SIG-M5 (cell line): ENCODE measurements around the gene PHEX.

Experiments used
- DNase-seq: peaks from one replicate; lab custom pipeline; 2025; lab: John Stamatoyannopoulos, UW

PHEX gene

GRCh38 chrX:22032084-22032483 is at the start of gene PHEX:
Gene PHEX (plus strand): TSS chrX:22032325. CDS start chrX:22033006, 681 bp downstream.
- DNase-seq = no peak

DNA sequence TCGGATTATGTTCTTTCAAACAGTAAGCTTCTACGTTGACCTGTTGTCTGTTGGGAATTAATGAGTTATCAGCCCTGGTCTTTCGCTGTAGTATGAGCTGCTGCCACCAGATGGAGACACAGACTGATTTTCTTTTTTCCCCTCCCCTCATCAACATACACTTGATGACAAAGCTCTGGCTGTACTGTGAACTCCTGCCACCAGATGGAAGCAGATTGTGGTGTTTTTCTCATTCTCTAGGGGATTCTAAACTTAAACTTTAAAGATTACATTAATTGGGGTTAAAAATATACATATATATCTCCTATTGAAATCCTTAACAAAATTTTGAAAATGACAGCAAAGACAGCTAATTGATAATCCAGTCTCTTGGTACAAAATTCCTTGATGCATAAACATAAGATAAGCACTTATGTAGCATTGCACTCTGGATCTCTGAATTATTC is 46.8 kb upstream of the PHEX start:
- DNase-seq = no peak

DNA sequence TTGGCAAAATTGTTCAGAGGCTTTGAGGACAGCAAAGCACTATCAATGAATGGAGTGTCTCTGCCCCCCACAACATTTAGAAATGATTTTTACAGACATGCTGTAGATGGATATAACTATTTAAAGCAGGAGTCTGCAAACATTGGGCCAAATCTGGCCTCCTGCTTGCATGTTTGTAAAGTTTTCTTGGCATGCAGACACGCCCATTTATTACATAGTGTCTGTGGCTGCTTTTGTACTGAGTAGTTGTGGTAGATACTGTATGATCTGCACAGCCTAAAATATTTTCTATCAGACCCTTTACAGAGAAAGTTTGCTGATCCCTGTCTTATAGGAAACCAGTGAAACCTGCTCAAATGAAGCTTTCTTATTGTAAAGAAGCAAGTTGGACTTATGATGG is 45.5 kb upstream of the PHEX start:
- no peak for DNase-seq

DNA sequence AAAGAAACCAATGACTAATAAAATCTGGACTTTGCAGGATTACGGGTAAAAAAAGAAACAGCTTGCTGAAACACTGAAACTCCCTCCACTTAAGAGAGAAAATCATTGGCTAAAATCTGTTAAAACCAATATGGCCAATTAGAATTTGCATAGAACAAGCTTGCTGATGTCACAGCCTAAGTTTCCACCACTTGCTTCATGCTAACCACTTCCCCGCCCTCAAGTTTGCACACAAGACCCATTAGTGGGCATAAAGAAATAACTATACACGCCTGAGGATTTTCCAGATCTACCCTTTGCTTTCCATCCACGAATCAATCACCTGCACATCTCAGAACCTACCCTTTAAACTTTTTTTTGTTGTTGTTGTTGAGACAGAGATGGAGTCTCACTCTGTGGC is 42.7 kb upstream of the PHEX start:
- no peak for DNase-seq

- no peak for DNase-seq
These were observed 41.3 kb upstream of the PHEX start for GRCh38 chrX:21990832-21991231.

- DNase-seq = no peak
These were observed 40.6 kb upstream of the PHEX start for GRCh38 chrX:21991504-21991903.

DNA sequence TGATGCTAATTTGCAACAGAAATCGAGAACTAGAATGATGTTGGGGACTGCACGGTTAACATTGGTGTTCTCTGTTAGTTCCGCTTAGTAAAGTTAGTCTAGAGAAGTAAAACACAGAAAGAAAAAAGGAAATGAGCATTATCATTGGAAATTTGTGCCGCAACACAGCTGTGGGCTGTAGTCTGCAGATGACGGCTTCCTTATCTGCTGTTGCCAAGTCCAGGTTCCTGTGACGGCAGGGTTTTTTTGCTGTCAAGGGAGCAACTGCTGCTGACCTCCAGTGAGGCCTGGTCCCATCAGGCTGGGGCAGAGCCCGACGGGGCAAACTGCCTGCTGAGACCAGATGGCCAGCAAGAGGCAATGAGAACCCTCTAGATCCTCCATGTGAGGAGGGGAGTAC is 38.9 kb upstream of the PHEX start:
- no peak for DNase-seq

DNA sequence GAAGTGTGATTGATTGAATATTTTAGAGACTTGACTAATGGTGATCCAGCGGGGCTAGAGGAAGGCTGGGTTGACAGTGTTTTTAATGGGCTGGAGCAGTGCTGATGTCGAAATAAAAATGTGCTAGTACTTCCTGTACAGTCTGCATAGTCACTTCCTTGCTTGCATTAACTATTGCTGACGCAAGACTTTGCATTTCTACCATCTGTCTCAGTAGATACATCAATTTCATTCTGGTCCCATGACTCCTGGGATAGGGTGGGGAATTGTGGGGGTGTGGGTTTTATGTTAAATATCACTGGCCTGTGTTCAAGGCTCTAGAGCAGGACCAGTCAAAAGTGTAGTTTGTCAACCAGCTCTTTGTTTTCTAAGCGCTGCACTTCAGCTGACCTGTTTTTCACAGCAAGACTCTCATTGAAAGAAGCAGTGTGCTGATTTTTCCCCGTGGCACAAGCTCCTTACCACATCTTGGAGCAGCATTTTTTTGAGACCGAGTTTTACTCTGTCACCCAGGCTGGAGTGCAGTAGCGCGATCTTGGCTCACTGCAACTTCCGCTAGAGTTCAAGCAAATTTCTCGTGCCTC is 35.2 kb upstream of the PHEX start:
- no peak for DNase-seq

- DNase-seq = no peak
These were observed 34.1 kb upstream of the PHEX start for GRCh38 chrX:21998037-21998436.

DNA sequence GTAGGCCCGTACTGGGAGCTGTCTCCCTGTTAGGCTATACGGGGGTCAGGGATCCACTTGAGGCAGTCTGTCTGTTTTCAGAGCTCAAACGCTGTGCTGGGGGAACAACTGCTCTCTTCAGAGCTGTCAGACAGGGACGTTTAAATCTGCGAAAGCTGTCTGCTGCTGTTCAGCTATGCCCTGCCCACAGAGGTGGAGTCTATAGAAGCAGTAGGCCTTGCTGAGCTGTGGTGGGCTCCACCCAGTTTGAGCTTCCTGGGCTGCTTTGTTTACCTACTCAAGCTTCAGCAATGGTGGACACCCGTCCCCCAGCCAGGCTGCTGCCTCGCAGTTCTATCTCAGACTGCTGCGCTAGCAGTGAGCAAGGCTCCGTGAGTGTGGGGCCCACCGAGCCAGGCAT is 27.3 kb upstream of the PHEX start:
- no peak for DNase-seq

DNA sequence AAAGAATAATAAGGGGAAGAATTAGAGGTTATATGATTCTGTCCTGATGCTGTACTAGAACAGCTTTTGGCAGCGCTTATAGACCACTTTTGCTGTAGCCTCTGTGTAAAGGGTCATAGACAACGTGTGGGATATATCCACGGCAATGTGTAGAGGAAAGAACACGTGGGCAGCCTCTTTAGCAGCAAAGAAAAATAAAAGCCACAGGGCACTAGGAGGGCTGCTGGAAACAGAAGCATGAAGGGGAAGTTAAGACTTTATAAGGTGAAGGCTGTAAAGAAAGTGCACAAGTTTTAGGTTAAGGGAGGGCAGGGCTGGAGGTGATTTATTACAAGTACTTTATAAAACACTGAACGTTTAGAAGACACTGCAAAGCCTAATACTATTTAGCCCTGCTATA is 20.1 kb upstream of the PHEX start:
- DNase-seq = no peak

- DNase-seq = no peak
These were observed 19.2 kb upstream of the PHEX start for GRCh38 chrX:22012931-22013330.

- DNase-seq = no peak
These were observed 16.9 kb upstream of the PHEX start for GRCh38 chrX:22015139-22015750.

DNA sequence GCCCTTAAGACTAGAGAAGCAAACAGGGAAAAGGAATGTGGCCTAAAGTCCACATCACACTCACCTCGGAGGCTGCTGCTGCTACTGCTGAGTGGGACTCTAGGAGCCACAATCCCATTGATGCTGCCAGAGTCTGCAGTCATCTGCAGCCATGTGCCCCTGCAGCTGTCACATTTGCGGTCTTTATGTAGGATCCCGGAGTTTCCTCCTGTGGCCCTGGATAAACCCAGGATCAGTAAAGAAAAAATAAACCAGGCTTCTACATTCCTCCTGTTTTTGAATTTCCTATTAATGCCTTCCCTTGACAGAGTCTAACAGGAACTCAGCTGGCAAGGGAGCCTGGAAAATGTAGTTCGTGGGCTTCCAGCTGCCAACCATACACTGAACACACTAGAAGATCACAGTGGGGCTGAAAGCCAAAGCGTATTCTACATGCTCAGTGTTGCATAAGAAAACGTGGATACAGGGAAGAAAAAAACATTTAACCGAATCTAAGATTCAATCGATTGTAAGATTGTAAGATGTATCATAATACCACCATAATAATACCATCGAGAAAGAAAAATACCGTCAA is 10.3 kb upstream of the PHEX start:
- DNase-seq = no peak

GRCh38 chrX:22024577-22024976 is 7.5 kb upstream of the PHEX start:
- no peak for DNase-seq

- DNase-seq = no peak
These were observed 6.4 kb upstream of the PHEX start for GRCh38 chrX:22025751-22026150.

GRCh38 chrX:22026731-22027130 is 5.4 kb upstream of the PHEX start:
- no peak for DNase-seq

GRCh38 chrX:22032506-22032905 is 381 bp downstream of the PHEX start:
- DNase-seq = no peak

GRCh38 chrX:22033818-22034217 is 1.7 kb downstream of the PHEX start:
- no peak for DNase-seq

GRCh38 chrX:22035236-22035635 is 3.1 kb downstream of the PHEX start:
- no peak for DNase-seq

- DNase-seq = no peak
These were observed 5.1 kb downstream of the PHEX start for GRCh38 chrX:22037225-22037624.

DNA sequence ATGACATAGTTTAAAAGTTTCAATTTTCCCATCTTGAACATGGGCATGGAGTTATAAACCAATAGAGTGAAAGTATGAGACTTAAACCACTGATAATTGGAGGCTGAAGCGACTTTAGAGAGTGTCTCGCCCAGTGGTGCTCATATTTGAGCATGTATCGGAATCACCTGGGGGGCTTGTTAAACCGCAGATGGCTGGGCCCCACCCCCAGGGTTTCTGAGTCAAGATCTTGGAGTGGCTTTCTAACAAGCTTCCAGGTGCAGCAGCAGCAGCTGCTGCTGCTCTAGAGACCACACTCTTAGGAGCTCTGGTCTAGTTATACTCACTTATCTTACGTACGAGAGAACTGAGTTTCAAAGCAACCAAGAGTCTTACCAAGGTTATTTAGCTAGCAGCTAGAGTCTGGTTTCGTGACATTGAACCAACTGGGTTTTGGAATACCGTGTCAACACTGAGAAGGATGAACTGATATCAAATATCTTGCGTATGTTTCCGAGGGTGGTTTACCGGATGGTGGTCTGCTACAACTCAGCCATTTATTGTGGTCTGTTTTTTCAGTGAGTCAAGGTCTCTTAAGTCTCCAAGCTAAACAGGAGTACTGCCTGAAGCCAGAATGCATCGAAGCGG is 5.9 kb downstream of the PHEX start:
- no peak for DNase-seq

DNA sequence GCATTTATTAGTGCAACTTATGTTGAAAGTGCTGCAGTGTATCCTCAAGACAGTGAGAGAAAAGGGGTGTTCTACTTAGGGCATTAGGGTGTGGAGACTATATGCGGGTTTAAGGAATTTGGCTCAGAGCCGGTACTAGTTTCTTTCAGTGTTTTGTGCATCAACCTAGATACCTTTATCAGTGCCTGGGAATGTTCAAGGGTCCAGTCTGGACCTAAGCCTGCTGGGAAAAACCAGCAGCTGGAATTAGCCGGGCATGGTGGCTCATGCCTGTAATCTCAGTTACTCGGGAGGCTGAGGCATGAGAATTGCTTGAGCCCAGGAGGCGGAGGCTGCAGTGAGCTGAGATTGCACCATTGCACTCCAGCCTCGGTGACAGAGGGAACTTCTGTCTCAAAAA is 7.4 kb downstream of the PHEX start:
- no peak for DNase-seq
